Urothelium cell line (cell line): Measurements from ENCODE around the gene CAPRIN2.

Experiments used
- DNase-seq: peaks from one replicate; pipeline ENCODE4 v3.0.0; 2011; ENCODE audit warnings: low spot score, mixed read lengths
- FAIRE-seq: peaks from 2 replicates; lab custom pipeline; 2011; peaks lifted over from hg19 to GRCh38; lab: Jason Lieb, UNC

The CAPRIN2 gene

GRCh38 chr12:30769802-30770201 lies 15.1 kb upstream of the CAPRIN2 start:
- DNase-seq, result no peak
- FAIRE-seq, result no peak

- FAIRE-seq (no peak), DNase-seq (no peak)
These were observed 9.5 kb upstream of the CAPRIN2 start for GRCh38 chr12:30764251-30764650.

- DNase-seq (no peak), FAIRE-seq (no peak)
These were observed 8.3 kb upstream of the CAPRIN2 start for GRCh38 chr12:30763053-30763452.

- FAIRE-seq, result no peak
- no peak for DNase-seq
These were observed 7.0 kb upstream of the CAPRIN2 start for GRCh38 chr12:30761730-30762129.

- no peak for DNase-seq
- FAIRE-seq, result no peak
These were observed 2.6 kb upstream of the CAPRIN2 start for GRCh38 chr12:30757316-30757715.

- DNase-seq, result no peak
- no peak for FAIRE-seq
These were observed 1.3 kb upstream of the CAPRIN2 start for GRCh38 chr12:30756074-30756473.

GRCh38 chr12:30755395-30755762 lies 628 bp upstream of the CAPRIN2 start:
- FAIRE-seq (no peak), DNase-seq (no peak)

- DNase-seq (no peak), FAIRE-seq (no peak)
These were observed 385 bp downstream of the CAPRIN2 start for GRCh38 chr12:30754383-30754749.

GRCh38 chr12:30753751-30754382 lies 884 bp downstream of the CAPRIN2 start:
- FAIRE-seq, result no peak
- no peak for DNase-seq

- DNase-seq, result peak; percentile 59
- peak; percentile 56 for FAIRE-seq
These were observed 1.5 kb downstream of the CAPRIN2 start for GRCh38 chr12:30753233-30753632.

GRCh38 chr12:30752255-30752654 lies 2.5 kb downstream of the CAPRIN2 start:
- FAIRE-seq (no peak), DNase-seq (no peak)

GRCh38 chr12:30748147-30748546 lies 6.6 kb downstream of the CAPRIN2 start:
- DNase-seq, result no peak
- FAIRE-seq, result no peak

- FAIRE-seq (no peak), DNase-seq (no peak)
These were observed 8.6 kb downstream of the CAPRIN2 start for GRCh38 chr12:30746190-30746589.

GRCh38 chr12:30744321-30744720 lies 10.4 kb downstream of the CAPRIN2 start:
- no peak for FAIRE-seq
- DNase-seq, result no peak

GRCh38 chr12:30740274-30740673 lies 14.5 kb downstream of the CAPRIN2 start:
- FAIRE-seq (no peak), DNase-seq (no peak)

- FAIRE-seq (no peak), DNase-seq (no peak)
These were observed 15.7 kb downstream of the CAPRIN2 start for GRCh38 chr12:30739020-30739419.

- FAIRE-seq (no peak), DNase-seq (no peak)
These were observed 21.7 kb downstream of the CAPRIN2 start for GRCh38 chr12:30732954-30733637.

GRCh38 chr12:30730011-30730410 lies 24.7 kb downstream of the CAPRIN2 start:
- FAIRE-seq (no peak), DNase-seq (no peak)

- FAIRE-seq (no peak), DNase-seq (no peak)
These were observed 25.2 kb downstream of the CAPRIN2 start for GRCh38 chr12:30729547-30729946.

- DNase-seq, result no peak
- no peak for FAIRE-seq
These were observed 28.1 kb downstream of the CAPRIN2 start for GRCh38 chr12:30726647-30727046.

GRCh38 chr12:30725739-30726138 lies 29.0 kb downstream of the CAPRIN2 start:
- peak; percentile 65 for DNase-seq
- no peak for FAIRE-seq

- FAIRE-seq (no peak), DNase-seq (peak; percentile 6)
These were observed 35.7 kb downstream of the CAPRIN2 start for GRCh38 chr12:30719060-30719459.
